GM19467 (cell line): Measurements from ENCODE around the gene SOX8.

Experiments
- ATAC-seq: cut with Tn5 transposase; IDR thresholded peaks from one replicate; pipeline ENCODE4 v1.9.1; 2021; ENCODE audit warnings: mild to moderate bottlenecking, moderate library complexity; ENCODE audit not compliant: unreplicated experiment

The SOX8 gene

GRCh38 chr16:985646-986400 is 4.3 kb downstream of the SOX8 start:
- ATAC-seq: no peak

- no peak for ATAC-seq
Measured at GRCh38 chr16:986411-986810, 4.8 kb downstream of the SOX8 start.

GRCh38 chr16:986925-987582 is 5.5 kb downstream of the SOX8 start:
- no peak for ATAC-seq

GRCh38 chr16:987906-988305 is 6.3 kb downstream of the SOX8 start:
- no peak for ATAC-seq

- ATAC-seq: no peak
Measured at GRCh38 chr16:988471-989353, 7.1 kb downstream of the SOX8 start.

- no peak for ATAC-seq
Measured at GRCh38 chr16:989354-989814, 7.8 kb downstream of the SOX8 start.

GRCh38 chr16:990516-991291 is 9.1 kb downstream of the SOX8 start:
- no peak for ATAC-seq

GRCh38 chr16:991345-991744 is 9.8 kb downstream of the SOX8 start:
- ATAC-seq: no peak

GRCh38 chr16:991773-992172 is 10.2 kb downstream of the SOX8 start:
- ATAC-seq: no peak

- ATAC-seq: no peak
Measured at GRCh38 chr16:993731-994130, 12.2 kb downstream of the SOX8 start.

- no peak for ATAC-seq
Measured at GRCh38 chr16:995087-995486, 13.5 kb downstream of the SOX8 start.

GRCh38 chr16:995783-996182 is 14.2 kb downstream of the SOX8 start:
- no peak for ATAC-seq

- ATAC-seq: no peak
Measured at GRCh38 chr16:996681-997080, 15.1 kb downstream of the SOX8 start.

GRCh38 chr16:997440-998051 is 16.0 kb downstream of the SOX8 start:
- ATAC-seq: no peak

- no peak for ATAC-seq
Measured at GRCh38 chr16:998211-998610, 16.6 kb downstream of the SOX8 start.

GRCh38 chr16:998615-999014 is 17.0 kb downstream of the SOX8 start:
- ATAC-seq: no peak

GRCh38 chr16:999677-1000076 is 18.1 kb downstream of the SOX8 start:
- ATAC-seq: no peak

- ATAC-seq: no peak
Measured at GRCh38 chr16:1000608-1001007, 19.0 kb downstream of the SOX8 start.

- ATAC-seq: no peak
Measured at GRCh38 chr16:1001096-1001495, 19.5 kb downstream of the SOX8 start.

- ATAC-seq: no peak
Measured at GRCh38 chr16:1002399-1003166, 21.0 kb downstream of the SOX8 start.
